Measurements from ENCODE around the gene TPBGL. TPM values are rescaled to one million over a fixed set of nuclear protein-coding genes. Genes with fewer than 3 reads are reported as not detected.

TPBGL gene
- total and polyA plus RNA-seq, 2 experiments from 2014 or later = 0.08 to 0.21 TPM

DNA sequence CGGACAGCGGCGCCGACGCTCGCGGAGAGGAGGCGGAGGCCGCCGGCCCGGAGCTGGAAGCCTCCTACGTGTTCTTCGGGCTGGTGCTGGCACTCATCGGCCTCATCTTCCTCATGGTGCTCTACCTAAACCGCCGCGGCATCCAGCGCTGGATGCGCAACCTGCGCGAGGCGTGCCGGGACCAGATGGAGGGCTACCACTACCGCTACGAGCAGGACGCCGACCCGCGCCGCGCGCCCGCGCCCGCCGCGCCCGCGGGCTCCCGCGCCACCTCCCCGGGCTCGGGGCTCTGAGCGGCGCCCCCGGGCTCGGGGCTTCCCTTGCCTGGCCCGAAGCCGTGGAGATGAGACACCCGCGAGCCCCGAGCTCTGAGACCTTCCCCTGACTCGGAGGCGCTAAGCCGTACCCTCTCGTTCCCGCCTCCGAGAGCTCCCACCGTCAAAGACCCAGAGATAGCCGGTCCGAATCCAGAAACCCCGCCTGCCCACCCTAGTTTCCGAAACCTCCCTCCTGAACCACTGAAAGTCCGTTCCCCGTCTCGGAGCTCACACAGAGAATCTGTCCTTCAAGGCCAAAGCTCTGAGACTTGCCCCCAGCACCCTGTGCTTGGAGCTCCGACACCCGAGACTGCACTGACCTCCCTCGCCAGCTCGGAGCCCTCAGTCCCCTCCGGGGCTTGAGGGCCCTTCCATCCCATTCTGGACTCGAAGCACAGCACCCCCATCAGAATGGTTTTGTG is 1.5 kb downstream of the TPBGL start:
- DNase-seq (ENCODE audit: low spot score) (peak; percentile 34), ATAC-seq (peak; percentile 4)
- no peaks in the 10 kb centered on the region for H3K36me3 Mint-ChIP-seq (ENCODE audit: low read depth)
- H3K9me3 Mint-ChIP-seq = no peaks in the 10 kb centered on the region
- peaks cover 28% of the 10 kb centered on the region for H3K4me1 Mint-ChIP-seq
- H3K4me1 ChIP-seq (ENCODE audit: insufficient read depth) = peaks cover 14% of the 10 kb centered on the region; the same call in 1 of the 2 replicates
- no peak overlapping the region for H3K27ac ChIP-seq (ENCODE audit: low read depth)
- no peaks in the 10 kb centered on the region for H3F3A ChIP-seq (replicated peaks; ENCODE audit: low read depth)
- peak overlapping the region; percentile 94 for H2AFZ ChIP-seq
- peaks cover 48% of the 10 kb centered on the region for H3K27me3 Mint-ChIP-seq (ENCODE audit: insufficient read depth, low read depth, poor library complexity)
- H3K36me3 ChIP-seq (ENCODE audit: insufficient read depth) = no peaks in the 10 kb centered on the region
- H4K20me1 ChIP-seq (replicated peaks; ENCODE audit: insufficient read depth) = no peaks in the 10 kb centered on the region
- H3K4me3 Mint-ChIP-seq = peak overlapping the region; percentile 72
- TF ChIP-seq EZH2 (IDR thresholded peaks at IDR 0.05; ENCODE audit: low read depth, unreplicated experiment) = peak; percentile 70
- no peak for TF ChIP-seq CREB1 (CRISPR knock-in tag; IDR thresholded peaks at IDR 0.05; ENCODE audit: low read depth)
- TF ChIP-seq, protein P1, sequence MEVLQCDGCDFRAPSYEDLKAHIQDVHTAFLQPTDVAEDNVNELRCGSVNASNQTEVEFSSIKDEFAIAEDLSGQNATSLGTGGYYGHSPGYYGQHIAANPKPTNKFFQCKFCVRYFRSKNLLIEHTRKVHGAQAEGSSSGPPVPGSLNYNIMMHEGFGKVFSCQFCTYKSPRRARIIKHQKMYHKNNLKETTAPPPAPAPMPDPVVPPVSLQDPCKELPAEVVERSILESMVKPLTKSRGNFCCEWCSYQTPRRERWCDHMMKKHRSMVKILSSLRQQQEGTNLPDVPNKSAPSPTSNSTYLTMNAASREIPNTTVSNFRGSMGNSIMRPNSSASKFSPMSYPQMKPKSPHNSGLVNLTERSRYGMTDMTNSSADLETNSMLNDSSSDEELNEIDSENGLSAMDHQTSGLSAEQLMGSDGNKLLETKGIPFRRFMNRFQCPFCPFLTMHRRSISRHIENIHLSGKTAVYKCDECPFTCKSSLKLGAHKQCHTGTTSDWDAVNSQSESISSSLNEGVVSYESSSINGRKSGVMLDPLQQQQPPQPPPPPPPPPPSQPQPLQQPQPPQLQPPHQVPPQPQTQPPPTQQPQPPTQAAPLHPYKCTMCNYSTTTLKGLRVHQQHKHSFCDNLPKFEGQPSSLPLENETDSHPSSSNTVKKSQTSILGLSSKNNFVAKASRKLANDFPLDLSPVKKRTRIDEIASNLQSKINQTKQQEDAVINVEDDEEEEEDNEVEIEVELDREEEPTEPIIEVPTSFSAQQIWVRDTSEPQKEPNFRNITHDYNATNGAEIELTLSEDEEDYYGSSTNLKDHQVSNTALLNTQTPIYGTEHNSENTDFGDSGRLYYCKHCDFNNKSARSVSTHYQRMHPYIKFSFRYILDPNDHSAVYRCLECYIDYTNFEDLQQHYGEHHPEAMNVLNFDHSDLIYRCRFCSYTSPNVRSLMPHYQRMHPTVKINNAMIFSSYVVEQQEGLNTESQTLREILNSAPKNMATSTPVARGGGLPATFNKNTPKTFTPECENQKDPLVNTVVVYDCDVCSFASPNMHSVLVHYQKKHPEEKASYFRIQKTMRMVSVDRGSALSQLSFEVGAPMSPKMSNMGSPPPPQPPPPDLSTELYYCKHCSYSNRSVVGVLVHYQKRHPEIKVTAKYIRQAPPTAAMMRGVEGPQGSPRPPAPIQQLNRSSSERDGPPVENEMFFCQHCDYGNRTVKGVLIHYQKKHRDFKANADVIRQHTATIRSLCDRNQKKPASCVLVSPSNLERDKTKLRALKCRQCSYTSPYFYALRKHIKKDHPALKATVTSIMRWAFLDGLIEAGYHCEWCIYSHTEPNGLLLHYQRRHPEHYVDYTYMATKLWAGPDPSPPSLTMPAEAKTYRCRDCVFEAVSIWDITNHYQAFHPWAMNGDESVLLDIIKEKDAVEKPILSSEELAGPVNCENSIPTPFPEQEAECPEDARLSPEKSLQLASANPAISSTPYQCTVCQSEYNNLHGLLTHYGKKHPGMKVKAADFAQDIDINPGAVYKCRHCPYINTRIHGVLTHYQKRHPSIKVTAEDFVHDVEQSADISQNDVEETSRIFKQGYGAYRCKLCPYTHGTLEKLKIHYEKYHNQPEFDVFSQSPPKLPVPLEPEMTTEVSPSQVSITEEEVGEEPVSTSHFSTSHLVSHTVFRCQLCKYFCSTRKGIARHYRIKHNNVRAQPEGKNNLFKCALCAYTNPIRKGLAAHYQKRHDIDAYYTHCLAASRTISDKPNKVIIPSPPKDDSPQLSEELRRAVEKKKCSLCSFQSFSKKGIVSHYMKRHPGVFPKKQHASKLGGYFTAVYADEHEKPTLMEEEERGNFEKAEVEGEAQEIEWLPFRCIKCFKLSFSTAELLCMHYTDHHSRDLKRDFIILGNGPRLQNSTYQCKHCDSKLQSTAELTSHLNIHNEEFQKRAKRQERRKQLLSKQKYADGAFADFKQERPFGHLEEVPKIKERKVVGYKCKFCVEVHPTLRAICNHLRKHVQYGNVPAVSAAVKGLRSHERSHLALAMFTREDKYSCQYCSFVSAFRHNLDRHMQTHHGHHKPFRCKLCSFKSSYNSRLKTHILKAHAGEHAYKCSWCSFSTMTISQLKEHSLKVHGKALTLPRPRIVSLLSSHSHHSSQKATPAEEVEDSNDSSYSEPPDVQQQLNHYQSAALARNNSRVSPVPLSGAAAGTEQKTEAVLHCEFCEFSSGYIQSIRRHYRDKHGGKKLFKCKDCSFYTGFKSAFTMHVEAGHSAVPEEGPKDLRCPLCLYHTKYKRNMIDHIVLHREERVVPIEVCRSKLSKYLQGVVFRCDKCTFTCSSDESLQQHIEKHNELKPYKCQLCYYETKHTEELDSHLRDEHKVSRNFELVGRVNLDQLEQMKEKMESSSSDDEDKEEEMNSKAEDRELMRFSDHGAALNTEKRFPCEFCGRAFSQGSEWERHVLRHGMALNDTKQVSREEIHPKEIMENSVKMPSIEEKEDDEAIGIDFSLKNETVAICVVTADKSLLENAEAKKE (CRISPR knock-in tag; IDR thresholded peaks at IDR 0.05) = no peak
- TF ChIP-seq POLR2AphosphoS5 (IDR thresholded peaks at IDR 0.05; ENCODE audit: low read depth) = no peak
- TF ChIP-seq JUNB (IDR thresholded peaks at IDR 0.05; ENCODE audit: unreplicated experiment) = no peak
- TF ChIP-seq STAT1 (IDR thresholded peaks at IDR 0.05; ENCODE audit: unreplicated experiment) = no peak
- TF ChIP-seq, protein P2, sequence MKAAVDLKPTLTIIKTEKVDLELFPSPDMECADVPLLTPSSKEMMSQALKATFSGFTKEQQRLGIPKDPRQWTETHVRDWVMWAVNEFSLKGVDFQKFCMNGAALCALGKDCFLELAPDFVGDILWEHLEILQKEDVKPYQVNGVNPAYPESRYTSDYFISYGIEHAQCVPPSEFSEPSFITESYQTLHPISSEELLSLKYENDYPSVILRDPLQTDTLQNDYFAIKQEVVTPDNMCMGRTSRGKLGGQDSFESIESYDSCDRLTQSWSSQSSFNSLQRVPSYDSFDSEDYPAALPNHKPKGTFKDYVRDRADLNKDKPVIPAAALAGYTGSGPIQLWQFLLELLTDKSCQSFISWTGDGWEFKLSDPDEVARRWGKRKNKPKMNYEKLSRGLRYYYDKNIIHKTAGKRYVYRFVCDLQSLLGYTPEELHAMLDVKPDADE (IDR thresholded peaks at IDR 0.05) = no peak
- no peak for TF ChIP-seq EZH2phosphoT487 (IDR thresholded peaks at IDR 0.05; ENCODE audit: unreplicated experiment)
- peak overlapping the region; percentile 63 for H3K4me3 ChIP-seq
- 0 out of 2 replicates have a peak, but pooled peaks cover 2% of the 10 kb centered on the region for H3K9me2 ChIP-seq (ENCODE audit: insufficient read depth)
- no peak overlapping the region for H3K27ac Mint-ChIP-seq
- H3K27me3 ChIP-seq (ENCODE audit: insufficient read depth) = peaks cover 59% of the 10 kb centered on the region
- peak overlapping the region; percentile 86 for H3K4me2 ChIP-seq
- no peaks in the 10 kb centered on the region for H3K79me2 ChIP-seq (replicated peaks; ENCODE audit: insufficient read depth)
